Activated CD4-positive, alpha-beta T cell treated with anti-CD3 and anti-CD28 coated beads for 36 hours (primary cell): Measurements from ENCODE around the gene VPS13A. TPM values are rescaled to one million over a fixed set of nuclear protein-coding genes. Genes with fewer than 3 reads are reported as not detected.
"Not testable (repeated sequence)": the region's sequence is repeated elsewhere in the genome, so short reads cannot be mapped to it uniquely, and the experiment has no call there.

Source experiments
- ATAC-seq: fragments of 200-7000 bp; cut with Tn5 transposase; one replicate; pipeline ENCODE4 v1.10.0; 2021; ENCODE audit warnings: mild to moderate bottlenecking, moderate library complexity
- CTCF ChIA-PET: fragments of 350-600 bp; sonication (Branson Sonifier 250); formaldehyde crosslinking; loops from one replicate; lab custom pipeline; 2021; ENCODE audit warnings: antibody characterized with exemption; lab: Charles Lee
- POLR2A ChIA-PET: fragments of 350-600 bp; sonication (Branson Sonifier 250); formaldehyde crosslinking; loops from one replicate; lab custom pipeline; 2021; ENCODE audit warnings: antibody characterized with exemption, inconsistent platforms; lab: Charles Lee
- DNase-seq: peaks from one replicate; pipeline ENCODE4 v3.0.0-alpha.2; 2020
- H3K27ac Mint-ChIP-seq: one replicate; pipeline ENCODE4 v1.8.0; 2021; ENCODE audit warnings: mixed read lengths
- H3K27me3 Mint-ChIP-seq: one replicate; pipeline ENCODE4 v1.8.0; 2021; ENCODE audit warnings: mixed read lengths
- H3K36me3 Mint-ChIP-seq: one replicate; pipeline ENCODE4 v1.8.0; 2021; ENCODE audit warnings: low read depth, mixed read lengths
- H3K4me1 Mint-ChIP-seq: one replicate; pipeline ENCODE4 v1.8.0; 2021; ENCODE audit warnings: mixed read lengths
- H3K4me3 Mint-ChIP-seq: one replicate; pipeline ENCODE4 v1.8.0; 2021; ENCODE audit warnings: mild to moderate bottlenecking, moderate library complexity, mixed read lengths
- H3K9me3 Mint-ChIP-seq: one replicate; pipeline ENCODE4 v1.8.0; 2021; ENCODE audit warnings: low read depth, mixed read lengths
- intact Hi-C, 2 experiments: fragments of 100-400 bp; cut with DNase I in 1 of 2; cut with micrococcal nuclease in 1 of 2; formaldehyde crosslinking; loops; one replicate each; pipeline versions ENCODE4 v1.14.2 to v1.15.1; 2022 to 2024; cut with DNase I, micrococcal nuclease
- total RNA-seq, 2 experiments: library from RNA; stranded (reverse); gene quantifications; one replicate each; pipeline ENCODE4 v1.2.3, GENCODE V29; 2021

The VPS13A gene
- total RNA-seq, 2 experiments from 2014 or later: 33.3 to 33.6 TPM

- H3K27me3 Mint-ChIP-seq: no peaks in the 10 kb centered on the region
- ChIA-PET CTCF (no interaction called here), POLR2A (no interaction called here)
- no peak overlapping the region for H3K4me3 Mint-ChIP-seq
- H3K4me1 Mint-ChIP-seq: no peaks in the 10 kb centered on the region
- H3K27ac Mint-ChIP-seq: no peak overlapping the region
- H3K9me3 Mint-ChIP-seq: no peaks in the 10 kb centered on the region
- no peak for ATAC-seq
- DNase-seq: no peak
- intact Hi-C loops: no loop called here
- peaks cover 8% of the 10 kb centered on the region for H3K36me3 Mint-ChIP-seq
Observed at GRCh38 chr9:77391834-77392233, 214.5 kb downstream of the VPS13A start.

GRCh38 chr9:77392328-77392727 lies 215.0 kb downstream of the VPS13A start:
- CTCF ChIA-PET: no interaction called here
- no peak overlapping the region for H3K4me3 Mint-ChIP-seq
- ATAC-seq: no peak
- intact Hi-C loops: no loop called here
- no peaks in the 10 kb centered on the region for H3K9me3 Mint-ChIP-seq
- H3K36me3 Mint-ChIP-seq: peaks cover 8% of the 10 kb centered on the region
- POLR2A ChIA-PET: no interaction called here
- H3K4me1 Mint-ChIP-seq: no peaks in the 10 kb centered on the region
- no peak overlapping the region for H3K27ac Mint-ChIP-seq
- DNase-seq: no peak
- no peaks in the 10 kb centered on the region for H3K27me3 Mint-ChIP-seq

GRCh38 chr9:77398581-77398980 lies 221.2 kb downstream of the VPS13A start:
- H3K27me3 Mint-ChIP-seq, H3K4me1 Mint-ChIP-seq, H3K27ac Mint-ChIP-seq, H3K9me3 Mint-ChIP-seq, ATAC-seq, H3K36me3 Mint-ChIP-seq, H3K4me3 Mint-ChIP-seq, POLR2A ChIA-PET, intact Hi-C loops, CTCF ChIA-PET, DNase-seq: not testable (repeated sequence)

- Mint-ChIP-seq H3K9me3 (no peaks in the 10 kb centered on the region), H3K4me1 (no peaks in the 10 kb centered on the region), H3K4me3 (no peak overlapping the region), H3K36me3 (peaks cover 7% of the 10 kb centered on the region), H3K27ac (no peak overlapping the region), H3K27me3 (no peaks in the 10 kb centered on the region)
- CTCF ChIA-PET: no interaction called here
- ATAC-seq (no peak), DNase-seq (no peak)
- intact Hi-C loops: no loop called here
- POLR2A ChIA-PET: no interaction called here
Observed at GRCh38 chr9:77399964-77400363, 222.6 kb downstream of the VPS13A start.

- no peak overlapping the region for H3K4me3 Mint-ChIP-seq
- H3K4me1 Mint-ChIP-seq: no peaks in the 10 kb centered on the region
- H3K9me3 Mint-ChIP-seq: no peaks in the 10 kb centered on the region
- no peak for DNase-seq
- ChIA-PET CTCF (no interaction called here), POLR2A (no interaction called here)
- no peaks in the 10 kb centered on the region for H3K27me3 Mint-ChIP-seq
- intact Hi-C loops: no loop called here
- H3K36me3 Mint-ChIP-seq: peaks cover 20% of the 10 kb centered on the region
- ATAC-seq: no peak
- H3K27ac Mint-ChIP-seq: no peak overlapping the region
Observed at GRCh38 chr9:77402286-77402685, 225.0 kb downstream of the VPS13A start.

GRCh38 chr9:77403239-77403638 lies 225.9 kb downstream of the VPS13A start:
- DNase-seq (no peak), ATAC-seq (no peak)
- no peaks in the 10 kb centered on the region for H3K27me3 Mint-ChIP-seq
- intact Hi-C loops: no loop called here
- H3K4me1 Mint-ChIP-seq: no peaks in the 10 kb centered on the region
- peaks cover 29% of the 10 kb centered on the region for H3K36me3 Mint-ChIP-seq
- H3K9me3 Mint-ChIP-seq: no peaks in the 10 kb centered on the region
- CTCF ChIA-PET: no interaction called here
- POLR2A ChIA-PET: no interaction called here
- no peak overlapping the region for H3K4me3 Mint-ChIP-seq
- H3K27ac Mint-ChIP-seq: no peak overlapping the region

GRCh38 chr9:77408521-77408920 lies 231.2 kb downstream of the VPS13A start:
- H3K9me3 Mint-ChIP-seq, H3K27ac Mint-ChIP-seq, DNase-seq, intact Hi-C loops, H3K4me1 Mint-ChIP-seq, ATAC-seq, H3K27me3 Mint-ChIP-seq, POLR2A ChIA-PET, H3K4me3 Mint-ChIP-seq, CTCF ChIA-PET: not testable (repeated sequence)
- H3K36me3 Mint-ChIP-seq: peaks cover 40% of the 10 kb centered on the region

GRCh38 chr9:77417566-77417965 lies 240.2 kb downstream of the VPS13A start:
- H3K36me3 Mint-ChIP-seq: no peaks in the 10 kb centered on the region
- no peak for ATAC-seq
- H3K9me3 Mint-ChIP-seq: no peaks in the 10 kb centered on the region
- H3K4me1 Mint-ChIP-seq: no peaks in the 10 kb centered on the region
- H3K4me3 Mint-ChIP-seq: no peak overlapping the region
- no peak overlapping the region for H3K27ac Mint-ChIP-seq
- ChIA-PET CTCF (interaction anchor here (0.6 to 2.8 kb wide), 2 partner anchors 16 to 258 kb away, joined by 4 to 12 read pairs; no protein-coding TSS in a partner anchor), POLR2A (no interaction called here)
- intact Hi-C loops: no loop called here
- no peaks in the 10 kb centered on the region for H3K27me3 Mint-ChIP-seq
- no peak for DNase-seq

- intact Hi-C loops: no loop called here
- Mint-ChIP-seq H3K36me3 (no peaks in the 10 kb centered on the region), H3K27ac (no peak overlapping the region)
Observed at GRCh38 chr9:77418226-77418625, 240.9 kb downstream of the VPS13A start.

GRCh38 chr9:77420641-77421040 lies 243.3 kb downstream of the VPS13A start:
- ChIA-PET CTCF (interaction anchor here (2.8 kb wide), 1 partner anchor 13 kb away, joined by 12 read pairs; no protein-coding TSS in a partner anchor), POLR2A (no interaction called here)
- H3K4me1 Mint-ChIP-seq: no peaks in the 10 kb centered on the region
- ATAC-seq (no peak), DNase-seq (no peak)
- no peaks in the 10 kb centered on the region for H3K27me3 Mint-ChIP-seq
- no peaks in the 10 kb centered on the region for H3K36me3 Mint-ChIP-seq
- peaks cover 2% of the 10 kb centered on the region for H3K9me3 Mint-ChIP-seq
- intact Hi-C loops: no loop called here
- H3K4me3 Mint-ChIP-seq: no peak overlapping the region
- no peak overlapping the region for H3K27ac Mint-ChIP-seq

More at GRCh38 chr9:77418226-77418625, 240.9 kb downstream of the VPS13A start:
- ChIA-PET CTCF (interaction anchor here (2.8 kb wide), 1 partner anchor 16 kb away, joined by 12 read pairs; no protein-coding TSS in a partner anchor), POLR2A (no interaction called here)
- H3K9me3 Mint-ChIP-seq: no peaks in the 10 kb centered on the region
- ATAC-seq: no peak
- no peaks in the 10 kb centered on the region for H3K4me1 Mint-ChIP-seq
- no peak overlapping the region for H3K4me3 Mint-ChIP-seq
- DNase-seq: no peak
- no peaks in the 10 kb centered on the region for H3K27me3 Mint-ChIP-seq

- Mint-ChIP-seq H3K9me3 (peaks cover 2% of the 10 kb centered on the region), H3K36me3 (no peaks in the 10 kb centered on the region), H3K27me3 (no peaks in the 10 kb centered on the region), H3K4me1 (no peaks in the 10 kb centered on the region), H3K27ac (no peak overlapping the region), H3K4me3 (no peak overlapping the region)
- CTCF ChIA-PET: interaction anchor here (1.7 kb wide), 1 partner anchor 12 kb away, joined by 4 read pairs; no protein-coding TSS in a partner anchor
- no peak for ATAC-seq
- no peak for DNase-seq
- intact Hi-C loops: no loop called here
- POLR2A ChIA-PET: no interaction called here
Observed at GRCh38 chr9:77421506-77422265, 244.4 kb downstream of the VPS13A start.

GRCh38 chr9:77422969-77423368 lies 245.6 kb downstream of the VPS13A start:
- ChIA-PET CTCF (interaction anchor here (0.5 to 1.7 kb wide), 3 partner anchors 11 to 306 kb away, joined by 3 to 4 read pairs (median 4); no protein-coding TSS in a partner anchor), POLR2A (no interaction called here)
- DNase-seq (no peak), ATAC-seq (no peak)
- H3K4me1 Mint-ChIP-seq: no peaks in the 10 kb centered on the region
- peaks cover 2% of the 10 kb centered on the region for H3K9me3 Mint-ChIP-seq
- no peaks in the 10 kb centered on the region for H3K27me3 Mint-ChIP-seq
- H3K4me3 Mint-ChIP-seq: no peak overlapping the region
- no peak overlapping the region for H3K27ac Mint-ChIP-seq
- intact Hi-C loops: no loop called here
- H3K36me3 Mint-ChIP-seq: no peaks in the 10 kb centered on the region
